Gastrocnemius medialis (tissue), 4 donors: ENCODE measurements around the gene ITGA11. TPM values are rescaled to one million over a fixed set of nuclear protein-coding genes. Genes with fewer than 3 reads are reported as not detected.
A peak's percentile ranks its signal among the peaks of the same experiment; 100 is the strongest.

ENCODE experiments used
- ATAC-seq, 2 donors: fragments of 150-250 bp; one replicate each; pipeline ENCODE4 v1.9.1; 2016
- DNase-seq, 2 donors: peaks; one replicate each; pipeline ENCODE4 v3.0.0-alpha.2; 2019
- H3K27ac ChIP-seq, 4 donors: fragments of 200-600 bp; sonication (generic); 1 replicate in 1 of 4; 2 replicates in 3 of 4; pipeline ENCODE4 v1.5.1; 2016 to 2018; ENCODE audit warnings: mild to moderate bottlenecking in 2 of 4, moderate library complexity in 1 of 4
- H3K27me3 ChIP-seq, 3 donors: fragments of 200-600 bp; sonication (generic) in 2 of 3; 1 replicate in 1 of 3; 2 replicates in 2 of 3; pipeline versions ENCODE4 v1.5.1 to v1.6.0; 2016 to 2019; ENCODE audit warnings: mild to moderate bottlenecking in 1 of 3, moderate library complexity in 1 of 3
- H3K36me3 ChIP-seq, 2 donors: fragments of 200-600 bp; sonication (generic) in 1 of 2; one replicate each; pipeline ENCODE4 v1.5.1; 2017 to 2018
- H3K4me1 ChIP-seq, 2 donors: fragments of 200-600 bp; sonication (generic) in 1 of 2; one replicate each; pipeline ENCODE4 v1.5.1; 2016 to 2017; ENCODE audit warnings: mild to moderate bottlenecking in 2 of 2
- H3K4me3 ChIP-seq, 4 donors: fragments of 200-600 bp; sonication (generic) in 3 of 4; 1 replicate in 1 of 4; 2 replicates in 3 of 4; pipeline ENCODE4 v1.5.1; 2016 to 2019; ENCODE audit warnings: mild to moderate bottlenecking in 2 of 4
- H3K9me3 ChIP-seq, 3 donors: fragments of 200-600 bp; sonication (generic) in 2 of 3; 1 replicate in 1 of 3; 2 replicates in 2 of 3; pipeline ENCODE4 v1.5.1; 2016 to 2019
- POLR2A ChIP-seq, 2 donors: fragments of 450-650 bp; IDR thresholded peaks; one replicate each; pipeline ENCODE4 v1.6.1; 2017; ENCODE audit warnings: antibody characterized with exemption in 2 of 2, mild to moderate bottlenecking in 2 of 2, moderate library complexity in 2 of 2
- in situ Hi-C, 4 donors: fragments of 200-750 bp; cut with MboI; loops; one replicate each; pipeline versions ENCODE4 v1.15.0 to v1.8.0; 2017; ENCODE audit warnings: low sequenced_read_pairs in 4 of 4
- intact Hi-C: fragments of 100-400 bp; cut with DNase I; formaldehyde crosslinking; loops from one replicate; pipeline ENCODE4 v1.15.1; 2023; ENCODE audit warnings: low total_unique reads
- total RNA-seq, 4 donors: library from RNA; depleted of rRNA; stranded (reverse); fragments of >200 nt; gene quantifications; one replicate each; pipeline versions ENCODE4 v1.1.0 to v1.2.3, GENCODE V29; 2016
- TF ChIP-seq, protein P1 (sequence below), 5 experiments: fragments of 450-650 bp in 3 of 5; fragments of 200-600 bp in 2 of 5; sonication (generic) in 2 of 5; IDR thresholded peaks in 4 of 5; conservative IDR thresholded peaks in 1 of 5; 1 replicate in 4 of 5; 2 replicates in 1 of 5; pipeline ENCODE4 v1.5.1; 2016 to 2019; ENCODE audit warnings: antibody characterized with exemption in 5 of 5, mild to moderate bottlenecking in 3 of 5, moderate library complexity in 3 of 5

The ITGA11 gene
- total RNA-seq, 4 donors from 2014 or later: 1.5 to 12.0 (median 2.5) TPM

DNA sequence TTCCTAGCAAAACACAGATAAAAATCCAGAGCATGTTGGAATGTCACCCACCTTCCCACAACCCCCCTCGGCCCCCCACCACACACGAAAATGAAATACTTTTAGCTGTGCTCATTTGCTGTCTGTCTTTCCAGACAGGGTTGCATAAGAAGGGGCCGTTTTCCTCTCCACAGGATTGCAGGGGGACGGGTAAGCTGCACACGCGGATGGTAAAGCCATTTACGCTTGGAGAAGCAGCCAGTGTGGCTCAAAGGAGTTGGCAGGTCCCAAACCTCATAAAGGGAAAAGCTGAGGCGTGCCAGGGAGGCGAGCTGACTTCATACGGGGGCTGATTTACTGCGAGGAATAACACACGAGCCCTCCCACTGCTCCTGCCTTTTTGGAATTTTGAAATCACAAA lies 47.4 kb upstream of the ITGA11 start:
- no peaks in the 10 kb centered on the region for H3K9me3 ChIP-seq
- intact Hi-C loops (no loop called here), in situ Hi-C loops (no loop called here)
- no peaks in the 10 kb centered on the region for H3K36me3 ChIP-seq
- peak; percentile 42 to 49 for ATAC-seq
- no peaks in the 10 kb centered on the region for H3K4me1 ChIP-seq
- TF ChIP-seq POLR2A (IDR thresholded peaks at IDR 0.05): no peak
- TF ChIP-seq, protein P1, sequence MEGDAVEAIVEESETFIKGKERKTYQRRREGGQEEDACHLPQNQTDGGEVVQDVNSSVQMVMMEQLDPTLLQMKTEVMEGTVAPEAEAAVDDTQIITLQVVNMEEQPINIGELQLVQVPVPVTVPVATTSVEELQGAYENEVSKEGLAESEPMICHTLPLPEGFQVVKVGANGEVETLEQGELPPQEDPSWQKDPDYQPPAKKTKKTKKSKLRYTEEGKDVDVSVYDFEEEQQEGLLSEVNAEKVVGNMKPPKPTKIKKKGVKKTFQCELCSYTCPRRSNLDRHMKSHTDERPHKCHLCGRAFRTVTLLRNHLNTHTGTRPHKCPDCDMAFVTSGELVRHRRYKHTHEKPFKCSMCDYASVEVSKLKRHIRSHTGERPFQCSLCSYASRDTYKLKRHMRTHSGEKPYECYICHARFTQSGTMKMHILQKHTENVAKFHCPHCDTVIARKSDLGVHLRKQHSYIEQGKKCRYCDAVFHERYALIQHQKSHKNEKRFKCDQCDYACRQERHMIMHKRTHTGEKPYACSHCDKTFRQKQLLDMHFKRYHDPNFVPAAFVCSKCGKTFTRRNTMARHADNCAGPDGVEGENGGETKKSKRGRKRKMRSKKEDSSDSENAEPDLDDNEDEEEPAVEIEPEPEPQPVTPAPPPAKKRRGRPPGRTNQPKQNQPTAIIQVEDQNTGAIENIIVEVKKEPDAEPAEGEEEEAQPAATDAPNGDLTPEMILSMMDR (IDR thresholded peaks at IDR 0.05 in 4 of 5, conservative IDR thresholded peaks at IDR 0.05 in 1 of 5): no peak
- no peak overlapping the region for H3K4me3 ChIP-seq
- DNase-seq: peak; percentile 23 to 48
- H3K27ac ChIP-seq: peak overlapping the region in 1 of 4 donors; percentile 34
- H3K27me3 ChIP-seq: no peaks in the 10 kb centered on the region

DNA sequence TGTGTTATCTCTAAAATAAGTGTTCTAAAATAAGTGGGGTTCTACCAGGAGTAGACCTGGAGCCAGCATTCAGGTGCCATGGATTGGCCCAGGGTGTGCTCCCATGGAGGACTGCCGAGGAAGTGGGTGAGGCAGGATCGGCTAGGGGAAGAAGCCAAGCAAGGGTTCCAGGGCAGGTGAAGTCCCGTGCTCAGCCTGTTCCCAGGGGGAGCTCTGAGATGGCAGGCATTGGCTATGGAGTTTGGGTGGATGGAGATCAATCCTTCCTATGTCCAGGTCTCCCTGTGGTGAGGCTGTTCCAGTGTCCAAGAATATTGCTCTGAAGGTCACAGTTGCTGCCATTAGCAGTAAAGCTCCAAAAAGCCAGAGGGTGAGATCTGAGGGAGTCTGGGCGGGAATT lies 46.9 kb upstream of the ITGA11 start:
- no peak for ATAC-seq
- no peak overlapping the region for H3K4me3 ChIP-seq
- H3K36me3 ChIP-seq: no peaks in the 10 kb centered on the region
- TF ChIP-seq POLR2A (IDR thresholded peaks at IDR 0.05): no peak
- TF ChIP-seq, protein P1 (IDR thresholded peaks at IDR 0.05 in 4 of 5, conservative IDR thresholded peaks at IDR 0.05 in 1 of 5): no peak
- DNase-seq: no peak
- peak overlapping the region in 1 of 4 donors; percentile 34 for H3K27ac ChIP-seq
- intact Hi-C loops (no loop called here), in situ Hi-C loops (no loop called here)
- H3K9me3 ChIP-seq: no peaks in the 10 kb centered on the region
- H3K27me3 ChIP-seq: no peaks in the 10 kb centered on the region
- H3K4me1 ChIP-seq: no peaks in the 10 kb centered on the region

DNA sequence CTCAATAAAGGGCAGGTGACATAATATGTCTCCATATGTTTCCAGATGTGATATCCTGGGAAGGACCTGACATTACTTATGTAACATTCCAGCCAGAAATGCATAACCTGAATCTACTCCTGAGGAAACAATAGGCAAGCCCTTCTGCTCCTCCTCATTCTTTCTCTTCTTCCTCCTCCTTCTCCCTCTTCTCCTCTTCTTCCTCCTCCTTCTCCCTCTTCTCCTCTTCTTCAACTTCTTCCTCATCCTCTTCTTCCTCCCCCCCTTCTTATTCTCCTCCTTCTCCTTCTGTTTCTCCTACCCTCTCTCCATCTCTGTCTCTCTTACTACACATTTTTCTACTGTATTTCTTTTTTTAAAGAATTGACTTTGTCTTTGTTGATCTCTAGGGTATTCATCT lies 43.5 kb upstream of the ITGA11 start:
- TF ChIP-seq, protein P1 (IDR thresholded peaks at IDR 0.05 in 4 of 5, conservative IDR thresholded peaks at IDR 0.05 in 1 of 5): no peak
- no peaks in the 10 kb centered on the region for H3K9me3 ChIP-seq
- H3K4me3 ChIP-seq: no peak overlapping the region
- no peaks in the 10 kb centered on the region for H3K27me3 ChIP-seq
- no peak overlapping the region for H3K27ac ChIP-seq
- in situ Hi-C loops (no loop called here), intact Hi-C loops (no loop called here)
- no peak for DNase-seq
- H3K4me1 ChIP-seq: no peaks in the 10 kb centered on the region
- H3K36me3 ChIP-seq: no peaks in the 10 kb centered on the region
- no peak for ATAC-seq

DNA sequence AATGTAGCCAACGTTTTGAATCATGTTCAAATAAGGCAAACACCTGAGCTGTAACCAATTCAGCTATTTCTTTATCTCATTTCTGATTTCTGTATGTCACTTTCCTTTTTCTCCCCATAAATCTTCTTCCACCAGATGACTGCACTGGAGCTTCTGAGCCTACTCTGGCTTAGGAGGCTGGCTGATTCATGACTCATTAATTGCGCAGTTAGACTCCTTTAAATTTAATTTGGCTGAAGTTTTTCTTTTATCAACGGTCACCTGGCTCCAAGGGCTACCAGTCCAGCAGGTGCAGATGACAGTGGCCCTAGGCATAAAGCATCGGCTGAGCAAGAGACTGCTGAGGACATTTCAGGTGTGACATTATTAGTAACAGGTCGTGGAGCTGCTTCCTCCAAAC lies 39.6 kb upstream of the ITGA11 start:
- ATAC-seq (no peak), DNase-seq (no peak)
- no peaks in the 10 kb centered on the region for H3K4me1 ChIP-seq
- H3K36me3 ChIP-seq: no peaks in the 10 kb centered on the region
- in situ Hi-C loops: no loop called here
- intact Hi-C loops: no loop called here
- no peaks in the 10 kb centered on the region for H3K9me3 ChIP-seq
- H3K27ac ChIP-seq: no peak overlapping the region
- no peak overlapping the region for H3K4me3 ChIP-seq
- no peak for TF ChIP-seq POLR2A (IDR thresholded peaks at IDR 0.05)
- TF ChIP-seq, protein P1 (IDR thresholded peaks at IDR 0.05 in 4 of 5, conservative IDR thresholded peaks at IDR 0.05 in 1 of 5): no peak
- H3K27me3 ChIP-seq: no peaks in the 10 kb centered on the region

DNA sequence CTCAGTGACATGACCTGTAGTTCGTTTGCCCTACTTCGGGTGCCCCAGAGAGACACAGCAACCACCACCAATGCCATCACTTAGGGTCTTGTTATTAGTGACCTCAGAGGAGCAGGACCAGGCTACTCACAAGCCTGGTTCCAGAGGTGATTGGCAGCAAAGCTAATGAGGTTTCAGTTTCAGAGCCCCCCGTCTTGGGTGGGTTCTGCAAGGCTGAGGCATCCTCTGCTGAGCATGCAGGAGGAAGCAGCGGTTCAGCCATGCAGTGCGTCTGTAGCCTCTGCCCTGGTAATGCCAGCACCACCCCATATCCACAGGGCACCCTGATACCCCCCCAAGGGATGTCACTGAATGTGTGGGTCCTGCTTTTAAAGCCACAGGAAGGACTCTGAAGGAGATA lies 39.0 kb upstream of the ITGA11 start:
- Histone ChIP-seq H3K27ac (no peak overlapping the region), H3K4me1 (no peaks in the 10 kb centered on the region), H3K4me3 (no peak overlapping the region), H3K27me3 (no peaks in the 10 kb centered on the region), H3K36me3 (no peaks in the 10 kb centered on the region), H3K9me3 (no peaks in the 10 kb centered on the region)
- in situ Hi-C loops (no loop called here), intact Hi-C loops (no loop called here)
- no peak for TF ChIP-seq POLR2A (IDR thresholded peaks at IDR 0.05)
- TF ChIP-seq, protein P1 (IDR thresholded peaks at IDR 0.05 in 4 of 5, conservative IDR thresholded peaks at IDR 0.05 in 1 of 5): no peak
- ATAC-seq (no peak), DNase-seq (no peak)
